GM23338 (cell line): ENCODE measurements around the gene PSMB3. TPM values are rescaled to one million over a fixed set of nuclear protein-coding genes. Genes with fewer than 3 reads are reported as not detected.

Experiments
- ATAC-seq: fragments of 200-7000 bp; cut with Tn5 transposase; 3 replicates; pipeline ENCODE4 v1.9.1; 2020
- DNase-seq: peaks from one replicate; pipeline ENCODE4 v3.0.0-alpha.2; 2015; ENCODE audit warnings: low spot score
- H2AFZ ChIP-seq: fragments of 200-600 bp; sonication (generic); 2 replicates; pipeline ENCODE4 v1.8.0; 2016; ENCODE audit warnings: antibody characterized with exemption, mild to moderate bottlenecking, moderate library complexity
- H3F3A ChIP-seq: fragments of 200-600 bp; sonication (generic); replicated peaks from 2 replicates; pipeline ENCODE4 v1.8.0; 2017; ENCODE audit warnings: antibody characterized with exemption, mixed run types, low read depth
- H3K27ac ChIP-seq: fragments of 200-600 bp; sonication (generic); 2 replicates; pipeline ENCODE4 v1.6.1; 2016; ENCODE audit warnings: low read depth
- H3K27me3 ChIP-seq: fragments of 200-600 bp; sonication (generic); 2 replicates; pipeline ENCODE4 v1.8.0; 2016; ENCODE audit warnings: mild to moderate bottlenecking, mixed run types, moderate library complexity; ENCODE audit not compliant: insufficient read depth
- H3K36me3 ChIP-seq: fragments of 200-600 bp; sonication (generic); 2 replicates; pipeline ENCODE4 v1.8.0; 2016; ENCODE audit warnings: mild to moderate bottlenecking; ENCODE audit not compliant: insufficient read depth
- H3K4me1 ChIP-seq: fragments of 200-600 bp; sonication (generic); 2 replicates; pipeline ENCODE4 v1.8.0; 2016; ENCODE audit warnings: mild to moderate bottlenecking, moderate library complexity; ENCODE audit not compliant: insufficient read depth
- H3K4me2 ChIP-seq: fragments of 200-600 bp; sonication (generic); 2 replicates; pipeline ENCODE4 v1.7.1; 2017; ENCODE audit warnings: mixed run types
- H3K4me3 ChIP-seq: fragments of 200-600 bp; sonication (generic); 2 replicates; pipeline ENCODE4 v1.6.1; 2016; ENCODE audit warnings: mixed run types
- H3K79me2 ChIP-seq: fragments of 200-600 bp; sonication (generic); replicated peaks from 2 replicates; pipeline ENCODE4 v1.8.0; 2017; ENCODE audit warnings: mild to moderate bottlenecking; ENCODE audit not compliant: insufficient read depth
- H3K9me2 ChIP-seq: fragments of 200-600 bp; sonication (generic); 2 replicates; pipeline ENCODE4 v1.8.0; 2017; ENCODE audit not compliant: insufficient read depth
- H4K20me1 ChIP-seq: fragments of 200-600 bp; sonication (generic); replicated peaks from 2 replicates; pipeline ENCODE4 v1.8.0; 2017; ENCODE audit warnings: mild to moderate bottlenecking; ENCODE audit not compliant: insufficient read depth
- H3K27ac Mint-ChIP-seq: 2 replicates; pipeline ENCODE4 v1.8.0; 2020; ENCODE audit warnings: inconsistent platforms, mild to moderate bottlenecking, moderate library complexity, mixed read lengths
- H3K27me3 Mint-ChIP-seq: 3 replicates; pipeline ENCODE4 v1.8.0; 2022; ENCODE audit warnings: low read depth, mild to moderate bottlenecking, moderate library complexity, mixed read lengths, inconsistent platforms; ENCODE audit not compliant: insufficient read depth, poor library complexity
- H3K36me3 Mint-ChIP-seq: 3 replicates; pipeline ENCODE4 v1.8.0; 2021; ENCODE audit warnings: low read depth, mild to moderate bottlenecking, inconsistent platforms, moderate library complexity, mixed read lengths
- H3K4me1 Mint-ChIP-seq: 3 replicates; pipeline ENCODE4 v1.8.0; 2020; ENCODE audit warnings: mild to moderate bottlenecking, inconsistent platforms, mixed read lengths
- H3K4me3 Mint-ChIP-seq: 3 replicates; pipeline ENCODE4 v1.8.0; 2021; ENCODE audit warnings: moderate library complexity, mild to moderate bottlenecking, inconsistent platforms, mixed read lengths
- H3K9me3 Mint-ChIP-seq: 3 replicates; pipeline ENCODE4 v1.8.0; 2020; ENCODE audit warnings: moderate library complexity, mild to moderate bottlenecking, inconsistent platforms, mixed read lengths
- CREB1 ChIP-seq: fragments of 250-450 bp; sonication (Bioruptor Pico); IDR thresholded peaks from 2 replicates; pipeline ENCODE4 v1.5.0; 2020; ENCODE audit warnings: low read depth, mild to moderate bottlenecking, moderate library complexity
- CTCF ChIP-seq, 2 experiments: fragments of 200-600 bp in 1 of 2; sonication (generic) in 1 of 2; conservative IDR thresholded peaks; 2 replicates each; pipeline versions ENCODE4 v1.5.1 to v1.6.1; 2016 to 2017; ENCODE audit warnings: antibody characterized with exemption in 2 of 2, low read depth in 2 of 2, mild to moderate bottlenecking in 2 of 2, moderate library complexity in 1 of 2
- ETS1 ChIP-seq: IDR thresholded peaks from 2 replicates; pipeline ENCODE4 v1.6.1; 2016; ENCODE audit warnings: antibody characterized with exemption
- EZH2 ChIP-seq: fragments of 200-600 bp; sonication (generic); IDR thresholded peaks from one replicate; pipeline ENCODE4 v1.8.0; 2017; ENCODE audit warnings: antibody characterized with exemption, mild to moderate bottlenecking, low read depth; ENCODE audit not compliant: unreplicated experiment
- EZH2phosphoT487 ChIP-seq: fragments of 200-600 bp; sonication (generic); IDR thresholded peaks from one replicate; pipeline ENCODE4 v1.8.1; 2018; ENCODE audit warnings: antibody characterized with exemption; ENCODE audit not compliant: unreplicated experiment
- JUNB ChIP-seq: IDR thresholded peaks from one replicate; pipeline ENCODE4 v1.6.1; 2016; ENCODE audit warnings: antibody characterized with exemption; ENCODE audit not compliant: unreplicated experiment
- NANOG ChIP-seq: IDR thresholded peaks from 2 replicates; pipeline ENCODE4 v1.6.1; 2016; ENCODE audit warnings: antibody characterized with exemption, borderline replicate concordance
- POLR2AphosphoS5 ChIP-seq: IDR thresholded peaks from 2 replicates; pipeline ENCODE4 v1.6.1; 2016; ENCODE audit warnings: antibody characterized with exemption, low read depth
- REST ChIP-seq: IDR thresholded peaks from one replicate; pipeline ENCODE4 v1.6.1; 2018; ENCODE audit warnings: antibody characterized with exemption; ENCODE audit not compliant: unreplicated experiment
- STAT1 ChIP-seq: IDR thresholded peaks from one replicate; pipeline ENCODE4 v1.6.1; 2016; ENCODE audit warnings: antibody characterized with exemption; ENCODE audit not compliant: unreplicated experiment
- ZNF114 ChIP-seq: fragments of 250-450 bp; sonication (Bioruptor Pico); IDR thresholded peaks from 2 replicates; pipeline ENCODE4 v1.5.0; 2020; ENCODE audit warnings: mild to moderate bottlenecking, moderate library complexity
- ZNF331 ChIP-seq: fragments of 250-450 bp; sonication (Bioruptor Pico); IDR thresholded peaks from 2 replicates; pipeline ENCODE4 v1.5.0; 2020; ENCODE audit warnings: low read depth, mild to moderate bottlenecking, moderate library complexity
- ZNF462 ChIP-seq: fragments of 250-450 bp; sonication (Bioruptor Pico); IDR thresholded peaks from 2 replicates; pipeline ENCODE4 v1.5.0; 2020; ENCODE audit warnings: mild to moderate bottlenecking, moderate library complexity
- polyA plus RNA-seq: library from polyadenylated mRNA; unstranded; fragments of >200 nt; fragmentation: Nextera tagmentation; extraction: Ambion mirVana; gene quantifications from 2 replicates; pipeline ENCODE4 v1.2.1, GENCODE V29; 2016
- total RNA-seq: library from RNA; depleted of rRNA; stranded (reverse); fragments of >200 nt; shearing (Covaris generic); gene quantifications from 2 replicates; pipeline ENCODE4 v1.2.3, GENCODE V29; 2014

PSMB3 gene
- total and polyA plus RNA-seq, 2 experiments from 2014 or later: 250 to 523 TPM

- H3K27ac Mint-ChIP-seq: no peak overlapping the region
- ATAC-seq: no peak
- peaks cover 29% of the 10 kb centered on the region for H4K20me1 ChIP-seq
Measured at GRCh38 chr17:38794221-38794620, 41.7 kb downstream of the PSMB3 start.

More at GRCh38 chr17:38794221-38794620, 41.7 kb downstream of the PSMB3 start:
- Mint-ChIP-seq H3K27me3 (peaks cover 7% of the 10 kb centered on the region), H3K36me3 (peaks cover 34% of the 10 kb centered on the region), H3K4me1 (peaks cover 33% of the 10 kb centered on the region), H3K9me3 (peaks cover 2% of the 10 kb centered on the region; the same call in 2 of the 3 replicates), H3K4me3 (no peak overlapping the region)
- peaks cover 25% of the 10 kb centered on the region for H3K4me1 ChIP-seq
- H3K4me2 ChIP-seq: no peak overlapping the region
- DNase-seq: no peak
- H2AFZ ChIP-seq: no peak overlapping the region
- no peaks in the 10 kb centered on the region for H3K27me3 ChIP-seq
- no peak overlapping the region for H3K27ac ChIP-seq
- TF ChIP-seq EZH2: no peak
- TF ChIP-seq ZNF331: no peak
- TF ChIP-seq ZNF462 (CRISPR knock-in tag): no peak
- TF ChIP-seq STAT1: no peak
- no peak for TF ChIP-seq ETS1
- no peak for TF ChIP-seq CREB1 (CRISPR knock-in tag)
- no peak for TF ChIP-seq JUNB
- no peak for TF ChIP-seq CTCF (conservative IDR thresholded peaks at IDR 0.05; ENCODE audit: low read depth in 2 of 2)
- no peak for TF ChIP-seq NANOG
- TF ChIP-seq ZNF114 (CRISPR knock-in tag): no peak
- no peak for TF ChIP-seq EZH2phosphoT487
- no peak for TF ChIP-seq REST
- no peak for TF ChIP-seq POLR2AphosphoS5
- H3K9me2 ChIP-seq: no peaks in the 10 kb centered on the region
- H3K4me3 ChIP-seq: no peak overlapping the region
- no peaks in the 10 kb centered on the region for H3K36me3 ChIP-seq
- H3K79me2 ChIP-seq: peaks cover 92% of the 10 kb centered on the region
- peaks cover 10% of the 10 kb centered on the region; the same call in 1 of the 2 replicates for H3F3A ChIP-seq
